Dendritic cell treated with granulocyte-macrophage colony-stimulating factor and Interleukin-4, amounts not matched to agents 40 ng/mL and 50 ng/mL, for 4 days (primary cell): ENCODE measurements around the gene MAK.
A peak's percentile ranks its signal among the peaks of the same experiment; 100 is the strongest.
"Not testable (repeated sequence)": the region's sequence is repeated elsewhere in the genome, so short reads cannot be mapped to it uniquely, and the experiment has no call there.

Source experiments
- H3K27ac Mint-ChIP-seq: one replicate; pipeline ENCODE4 v1.8.0; 2022; ENCODE audit warnings: mild to moderate bottlenecking, mixed read lengths
- H3K27me3 Mint-ChIP-seq: one replicate; pipeline ENCODE4 v1.8.0; 2022; ENCODE audit warnings: mild to moderate bottlenecking, mixed read lengths
- H3K36me3 Mint-ChIP-seq: one replicate; pipeline ENCODE4 v1.8.0; 2022; ENCODE audit warnings: low read depth, mixed read lengths
- H3K4me1 Mint-ChIP-seq: one replicate; pipeline ENCODE4 v1.8.0; 2022; ENCODE audit warnings: low read depth, mixed read lengths
- H3K4me3 Mint-ChIP-seq: one replicate; pipeline ENCODE4 v1.8.0; 2022; ENCODE audit warnings: mild to moderate bottlenecking, moderate library complexity, mixed read lengths
- H3K9me3 Mint-ChIP-seq: one replicate; pipeline ENCODE4 v1.8.0; 2022; ENCODE audit warnings: mixed read lengths
- intact Hi-C: fragments of 100-400 bp; cut with micrococcal nuclease; formaldehyde crosslinking; loops from one replicate; pipeline ENCODE4 v1.15.0; 2022

Gene MAK

DNA sequence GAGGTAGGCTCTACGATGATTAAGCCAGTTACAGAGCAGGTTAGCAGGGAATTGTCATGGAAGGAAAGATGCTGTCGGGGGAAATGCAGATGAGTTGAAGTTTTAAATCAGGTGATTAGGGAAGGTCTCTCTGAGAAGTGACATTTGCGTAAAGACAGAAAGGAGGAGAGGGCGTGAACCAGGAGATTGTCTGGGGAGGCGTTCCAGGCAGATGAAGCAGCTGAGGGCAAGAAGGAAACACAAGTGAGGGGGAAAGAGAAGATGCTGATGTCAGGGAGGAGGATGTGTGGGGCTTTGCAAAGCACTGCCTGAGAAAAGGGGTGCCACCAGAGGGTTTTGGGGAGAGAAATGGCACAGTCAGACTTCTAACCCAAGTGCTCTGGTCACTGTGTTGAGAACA, 93.2 kb downstream of the MAK start:
- H3K4me3 Mint-ChIP-seq, result no peak overlapping the region
- H3K4me1 Mint-ChIP-seq, result peaks cover 24% of the 10 kb centered on the region
- peaks cover 15% of the 10 kb centered on the region for H3K36me3 Mint-ChIP-seq
- H3K27ac Mint-ChIP-seq, result no peak overlapping the region
- no peaks in the 10 kb centered on the region for H3K9me3 Mint-ChIP-seq
- intact Hi-C loops, result no loop called here
- no peaks in the 10 kb centered on the region for H3K27me3 Mint-ChIP-seq

DNA sequence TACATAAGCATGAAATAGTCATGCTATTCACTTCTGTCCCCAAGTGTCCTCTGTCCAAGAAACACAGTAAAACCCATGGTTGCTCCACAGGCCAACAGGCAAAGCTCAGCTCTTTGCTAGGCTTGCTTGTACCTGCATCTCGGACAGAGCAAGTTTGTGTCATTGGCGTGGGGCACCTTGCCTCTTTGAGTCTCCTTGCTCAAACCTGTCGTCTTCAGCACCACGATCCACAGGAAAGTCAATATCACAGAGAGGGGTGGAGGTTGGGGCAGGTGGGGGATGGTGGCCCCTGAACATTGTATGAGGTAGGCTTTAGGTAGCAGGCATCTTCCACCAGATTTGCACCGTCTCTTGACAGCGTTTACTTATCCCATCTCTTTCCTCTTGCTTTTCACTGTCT, 94.8 kb downstream of the MAK start:
- Mint-ChIP-seq H3K4me1 (peaks cover 12% of the 10 kb centered on the region), H3K27ac (no peak overlapping the region), H3K4me3 (no peak overlapping the region), H3K36me3 (peaks cover 7% of the 10 kb centered on the region), H3K9me3 (no peaks in the 10 kb centered on the region), H3K27me3 (no peaks in the 10 kb centered on the region)
- intact Hi-C loops, result no loop called here

DNA sequence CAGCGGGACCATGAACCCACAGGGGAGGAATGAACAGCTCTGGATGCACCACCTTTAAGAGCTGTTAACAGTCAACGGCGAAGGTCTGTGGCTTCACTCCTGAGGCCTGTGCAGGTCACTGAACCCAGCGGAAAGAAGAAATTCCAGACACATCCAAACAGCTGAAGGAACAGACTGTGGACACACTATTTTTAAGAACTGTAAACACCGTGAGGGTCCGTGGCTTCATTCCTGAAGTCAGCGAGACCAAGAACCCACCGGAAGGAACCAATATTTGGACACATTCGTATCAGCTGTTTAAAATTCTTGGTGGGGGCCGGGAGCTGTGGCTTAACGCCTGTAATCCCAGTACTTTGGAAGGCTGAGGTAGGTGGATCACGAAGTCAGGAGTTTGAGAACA, 96.1 kb downstream of the MAK start:
- peaks cover 8% of the 10 kb centered on the region for H3K4me1 Mint-ChIP-seq
- H3K27ac Mint-ChIP-seq, result no peak overlapping the region
- no peaks in the 10 kb centered on the region for H3K27me3 Mint-ChIP-seq
- no peaks in the 10 kb centered on the region for H3K36me3 Mint-ChIP-seq
- H3K4me3 Mint-ChIP-seq, result no peak overlapping the region
- H3K9me3 Mint-ChIP-seq, result no peaks in the 10 kb centered on the region
- intact Hi-C loops, result no loop called here

DNA sequence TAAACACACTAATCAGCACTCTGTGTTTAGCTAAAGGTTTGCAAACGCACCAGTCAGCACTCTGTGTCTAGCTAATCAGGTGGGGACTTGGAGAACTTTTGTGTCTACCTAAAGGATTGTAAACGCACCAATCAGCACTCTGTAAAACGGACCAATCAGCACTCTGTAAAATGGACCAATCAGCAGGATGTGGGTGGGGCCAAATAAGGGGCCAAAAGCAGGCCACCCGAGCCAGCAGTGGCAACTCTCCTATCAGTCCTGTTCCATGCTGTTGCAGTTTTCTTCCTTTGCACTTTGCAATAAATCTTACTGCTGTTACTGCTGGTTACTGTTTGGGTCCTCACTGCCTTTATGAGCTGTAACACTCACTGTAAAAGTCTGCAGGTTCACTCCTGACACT, 96.7 kb downstream of the MAK start:
- H3K27ac Mint-ChIP-seq, H3K36me3 Mint-ChIP-seq, H3K4me3 Mint-ChIP-seq, H3K9me3 Mint-ChIP-seq, H3K27me3 Mint-ChIP-seq, H3K4me1 Mint-ChIP-seq, intact Hi-C loops: not testable (repeated sequence)

DNA sequence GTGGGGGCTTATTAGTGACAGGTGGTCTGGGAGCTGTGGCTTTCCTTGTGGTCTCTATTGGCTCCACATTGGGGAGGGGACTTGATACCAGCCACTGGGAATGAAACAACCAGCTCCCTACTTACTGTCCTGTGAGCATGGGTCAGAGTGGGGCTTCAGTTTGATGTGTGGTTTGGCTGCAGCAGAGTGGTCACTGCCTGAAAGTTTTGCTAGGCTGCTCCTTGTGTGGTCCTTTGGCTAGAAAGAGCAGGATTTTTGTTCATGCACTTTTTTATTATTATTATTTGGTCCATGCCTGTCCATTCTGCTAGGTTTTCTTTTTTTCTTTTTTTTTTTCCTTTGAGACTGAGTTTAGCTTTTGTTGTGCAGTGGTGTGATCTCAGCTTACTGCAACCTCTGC, 98.3 kb downstream of the MAK start:
- H3K27ac Mint-ChIP-seq, result no peak overlapping the region
- no peaks in the 10 kb centered on the region for H3K27me3 Mint-ChIP-seq
- no peaks in the 10 kb centered on the region for H3K36me3 Mint-ChIP-seq
- no peak overlapping the region for H3K4me3 Mint-ChIP-seq
- no peaks in the 10 kb centered on the region for H3K4me1 Mint-ChIP-seq
- H3K9me3 Mint-ChIP-seq, result no peaks in the 10 kb centered on the region
- intact Hi-C loops, result no loop called here

DNA sequence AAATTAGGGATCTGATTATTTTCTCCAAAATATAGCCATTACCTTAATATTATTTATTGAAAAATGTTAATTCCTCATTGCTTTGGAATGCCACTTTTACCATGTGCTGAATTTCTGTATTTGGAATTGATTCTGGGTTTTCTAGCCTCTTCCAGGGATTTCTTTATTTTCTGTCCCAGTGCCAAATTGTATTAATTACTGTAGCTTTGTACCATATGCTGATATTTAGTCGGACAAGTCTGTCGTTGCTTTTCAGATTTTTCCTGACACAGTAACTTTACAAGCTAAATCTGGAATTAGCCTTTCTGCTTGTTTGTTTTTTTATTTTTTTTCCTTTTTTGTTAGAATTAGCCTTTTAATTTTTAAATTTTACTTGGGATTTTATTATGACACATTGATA, 101.6 kb downstream of the MAK start:
- Mint-ChIP-seq H3K4me3 (no peak overlapping the region), H3K9me3 (peaks cover 8% of the 10 kb centered on the region), H3K4me1 (no peaks in the 10 kb centered on the region), H3K27me3 (no peaks in the 10 kb centered on the region), H3K36me3 (peaks cover 18% of the 10 kb centered on the region), H3K27ac (no peak overlapping the region)
- intact Hi-C loops, result no loop called here

DNA sequence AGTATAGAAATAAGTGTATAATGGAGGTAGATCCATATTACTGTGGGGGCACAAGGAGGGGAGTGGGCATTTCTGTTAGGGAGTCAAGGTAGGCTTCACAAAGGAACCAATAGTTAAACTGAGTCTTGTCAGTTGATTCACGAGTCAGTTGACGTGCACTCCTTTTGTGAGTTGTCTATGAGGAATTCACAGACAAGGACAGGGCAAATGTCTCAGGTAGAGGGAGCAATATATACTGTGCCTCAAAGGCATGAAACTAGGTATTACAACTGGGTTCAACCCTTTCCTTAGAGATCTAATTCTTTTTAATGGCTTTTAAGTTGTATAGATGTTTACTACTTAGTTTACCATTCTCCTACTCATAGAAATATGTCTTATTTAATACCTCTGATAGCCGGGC, 104.5 kb downstream of the MAK start:
- Mint-ChIP-seq H3K9me3 (peaks cover 8% of the 10 kb centered on the region), H3K4me3 (no peak overlapping the region), H3K4me1 (peaks cover 13% of the 10 kb centered on the region), H3K27ac (no peak overlapping the region), H3K36me3 (peaks cover 44% of the 10 kb centered on the region), H3K27me3 (no peaks in the 10 kb centered on the region)
- intact Hi-C loops, result no loop called here

DNA sequence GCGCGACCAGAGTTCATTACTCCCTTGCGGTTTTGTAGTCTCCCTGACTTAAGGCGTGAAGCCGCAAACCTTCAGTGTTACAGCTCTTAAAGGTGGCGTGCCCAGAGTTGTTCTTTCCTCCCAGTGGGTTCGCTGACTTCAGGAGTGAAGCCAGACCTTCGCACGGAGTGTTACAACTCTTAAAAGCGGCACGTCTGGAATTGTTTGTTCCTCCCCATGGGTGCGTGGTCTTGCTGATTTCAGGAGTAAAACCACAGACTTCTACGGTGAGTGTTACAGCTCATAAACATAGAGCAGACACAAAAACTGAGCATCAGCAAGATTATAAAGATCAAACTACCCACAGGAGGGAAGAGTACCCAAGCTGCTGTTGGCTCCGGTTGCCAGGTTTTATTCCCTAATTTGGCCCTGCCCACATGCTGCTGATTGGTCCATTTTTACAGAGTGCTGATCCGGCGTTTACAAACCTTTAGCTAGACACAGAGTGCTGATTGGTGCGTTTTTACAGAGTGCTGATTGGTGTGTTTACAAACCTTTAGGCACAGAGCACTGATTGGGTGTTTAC, 105.1 kb downstream of the MAK start:
- Mint-ChIP-seq H3K4me1 (peaks cover 16% of the 10 kb centered on the region), H3K36me3 (peaks cover 50% of the 10 kb centered on the region)

DNA sequence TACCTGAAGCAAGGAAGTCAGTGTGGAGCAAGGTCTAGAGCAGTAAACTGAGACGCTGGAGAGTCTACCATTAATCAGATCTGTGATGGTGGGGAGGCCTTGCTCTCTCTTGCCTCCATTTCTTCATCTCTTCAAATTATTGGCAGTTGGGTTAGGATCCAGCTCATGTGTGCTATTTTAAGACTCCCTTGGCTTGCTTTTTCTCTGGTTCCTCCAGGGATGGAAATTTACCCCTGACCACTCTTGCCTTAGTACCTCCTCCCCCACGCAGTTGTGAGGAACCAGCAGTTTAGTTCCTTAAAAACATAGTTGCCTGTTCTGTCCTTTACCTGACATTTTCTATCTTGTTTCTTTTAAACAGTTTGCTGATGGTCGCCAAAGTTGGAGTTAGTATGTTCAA, 108.1 kb downstream of the MAK start:
- Mint-ChIP-seq H3K4me1 (peaks cover 42% of the 10 kb centered on the region), H3K27me3 (no peaks in the 10 kb centered on the region), H3K27ac (no peak overlapping the region), H3K4me3 (no peak overlapping the region), H3K36me3 (peaks cover 68% of the 10 kb centered on the region), H3K9me3 (peaks cover 8% of the 10 kb centered on the region)
- intact Hi-C loops, result no loop called here

More for the DNA sequence above, 105.1 kb downstream of the MAK start:
- intact Hi-C loops, result no loop called here
- Mint-ChIP-seq H3K4me3 (no peak overlapping the region), H3K9me3 (peaks cover 8% of the 10 kb centered on the region), H3K27ac (no peak overlapping the region), H3K27me3 (no peaks in the 10 kb centered on the region)

DNA sequence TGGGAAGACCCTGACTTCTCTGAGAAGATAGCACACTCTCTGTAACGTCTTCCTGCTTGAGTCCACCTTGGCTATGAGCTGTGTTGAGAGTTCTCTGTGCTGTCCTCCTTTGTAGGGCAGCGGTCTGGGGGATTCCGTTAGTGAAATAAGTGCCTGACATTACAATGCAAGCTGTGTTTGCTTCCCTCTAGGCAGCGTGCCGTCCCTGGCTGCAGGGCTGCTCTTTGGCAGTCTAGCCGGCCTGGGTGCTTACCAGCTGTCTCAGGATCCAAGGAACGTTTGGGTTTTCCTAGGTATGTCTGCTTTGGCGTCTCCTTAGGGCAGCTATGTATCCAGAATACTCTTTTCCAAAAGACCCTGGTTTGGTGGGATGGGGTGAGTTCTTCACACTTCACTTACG, 112.6 kb downstream of the MAK start:
- peaks cover 59% of the 10 kb centered on the region for H3K36me3 Mint-ChIP-seq
- H3K27ac Mint-ChIP-seq, result no peak overlapping the region
- intact Hi-C loops, result no loop called here
- no peaks in the 10 kb centered on the region for H3K9me3 Mint-ChIP-seq
- peaks cover 71% of the 10 kb centered on the region for H3K4me1 Mint-ChIP-seq
- H3K27me3 Mint-ChIP-seq, result no peaks in the 10 kb centered on the region
- no peak overlapping the region for H3K4me3 Mint-ChIP-seq

DNA sequence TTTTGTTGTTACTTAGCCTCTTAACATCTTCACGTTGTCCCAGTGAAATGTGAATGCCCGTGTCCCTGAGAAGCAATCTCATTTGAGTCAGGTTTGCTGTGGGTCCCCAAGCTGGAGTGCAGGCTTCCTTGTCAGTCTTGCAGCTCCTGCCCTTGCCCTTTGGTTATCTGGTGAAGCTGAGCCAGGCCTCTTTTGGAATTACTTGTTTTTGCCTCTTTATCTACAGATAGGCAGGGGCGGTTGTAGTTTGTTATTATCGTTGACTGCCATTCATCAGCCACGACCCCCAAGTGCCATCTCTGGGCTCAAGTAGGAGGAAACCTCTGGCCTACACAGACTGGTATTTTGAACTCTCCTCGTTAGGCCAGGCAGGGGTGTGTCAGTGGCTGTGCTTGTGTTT, 113.3 kb downstream of the MAK start:
- Mint-ChIP-seq H3K9me3 (no peaks in the 10 kb centered on the region), H3K27me3 (no peaks in the 10 kb centered on the region), H3K4me1 (peaks cover 65% of the 10 kb centered on the region), H3K4me3 (no peak overlapping the region), H3K27ac (no peak overlapping the region), H3K36me3 (peaks cover 57% of the 10 kb centered on the region)
- intact Hi-C loops, result no loop called here

DNA sequence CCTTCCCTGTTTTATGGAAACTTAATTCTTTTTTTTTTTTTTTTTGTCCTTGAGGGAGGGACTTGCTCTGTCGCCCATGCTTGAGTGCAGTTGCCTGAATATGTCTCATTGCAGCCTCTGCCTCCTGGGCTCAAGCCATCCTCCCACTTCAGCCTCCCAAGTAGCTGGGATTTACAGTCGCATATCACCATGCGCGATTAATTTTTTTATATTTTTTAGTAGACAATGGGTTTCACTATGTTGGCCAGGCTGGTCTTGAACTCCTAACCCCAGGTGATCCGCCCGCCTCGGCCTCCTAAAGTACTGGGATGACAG, 114.8 kb downstream of the MAK start:
- peaks cover 58% of the 10 kb centered on the region for H3K4me1 Mint-ChIP-seq
- H3K27ac Mint-ChIP-seq, result peak overlapping the region; percentile 97
- peak overlapping the region; percentile 93 for H3K4me3 Mint-ChIP-seq
- intact Hi-C loops, result loop anchor here (1.0 kb wide), 1 partner anchor 24 kb away; the partner anchor contains the start of gene TMEM14B
- H3K27me3 Mint-ChIP-seq, result no peaks in the 10 kb centered on the region
- H3K9me3 Mint-ChIP-seq, result peaks cover 10% of the 10 kb centered on the region
- H3K36me3 Mint-ChIP-seq, result peaks cover 44% of the 10 kb centered on the region

DNA sequence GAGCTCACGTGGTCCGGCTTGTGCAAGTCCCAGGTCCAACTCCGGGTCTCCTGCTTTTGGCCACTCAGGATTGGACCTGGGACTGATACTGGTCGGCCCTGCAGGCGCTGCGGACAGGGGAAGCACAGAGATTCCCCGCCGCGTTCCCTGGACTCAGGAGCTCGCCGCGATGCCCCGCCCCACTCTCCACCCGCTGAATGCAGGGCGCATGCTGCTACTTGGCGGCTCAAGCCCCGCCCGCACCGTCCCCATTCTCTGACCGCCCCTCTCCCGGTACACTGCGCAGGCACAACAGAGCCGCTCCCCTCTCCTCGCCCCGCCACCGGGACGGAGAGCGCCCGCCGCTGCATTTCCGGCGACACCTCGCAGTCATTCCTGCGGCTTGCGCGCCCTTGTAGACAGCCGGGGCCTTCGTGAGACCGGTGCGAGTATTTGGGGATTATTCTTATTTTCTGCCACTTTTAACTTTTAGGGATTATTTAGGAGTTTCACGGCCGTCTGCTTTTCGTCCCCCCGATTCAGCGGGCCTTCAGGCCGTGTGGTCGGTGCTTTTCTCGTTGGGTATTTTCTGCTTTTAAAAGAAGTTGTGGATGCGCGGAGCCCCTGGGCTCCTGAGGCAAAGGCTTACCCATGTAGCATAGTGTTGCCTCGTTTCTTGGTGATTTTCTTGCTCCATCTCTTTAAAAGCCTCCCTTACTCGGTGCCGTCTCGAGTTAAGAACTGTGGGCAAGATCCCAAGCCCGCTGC, 115.3 kb downstream of the MAK start, which contains the start of gene TMEM14C:
Gene TMEM14C (plus strand): TSS at position 251 of the 747 bp plus-strand sequence. CDS start 1,544 bp downstream, outside the sequence.
- peaks cover 39% of the 10 kb centered on the region for H3K36me3 Mint-ChIP-seq
- peak within 1 kb of the TSS; percentile 97 for H3K27ac Mint-ChIP-seq
- peaks cover 16% of the 10 kb centered on the region for H3K9me3 Mint-ChIP-seq
- H3K27me3 Mint-ChIP-seq, result no peaks in the 10 kb centered on the region
- peaks cover 53% of the 10 kb centered on the region for H3K4me1 Mint-ChIP-seq
- intact Hi-C loops, result loop anchor here (1.0 kb wide), 1 partner anchor 24 kb away; the partner anchor contains the start of gene TMEM14B
- H3K4me3 Mint-ChIP-seq, result peak within 1 kb of the TSS; percentile 93

DNA sequence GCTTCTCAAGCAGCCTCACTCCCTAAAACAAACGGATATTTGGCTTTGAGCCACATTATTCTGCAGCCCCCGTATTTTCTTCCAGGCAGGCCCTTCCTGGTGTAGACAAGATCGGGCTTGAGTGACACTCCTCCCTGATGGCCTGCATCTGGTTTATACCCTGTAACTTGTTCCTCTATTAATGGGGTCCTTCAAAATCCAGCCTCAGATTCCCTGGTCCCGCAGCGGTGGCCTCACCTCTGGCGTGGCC, 115.8 kb downstream of the MAK start:
- Mint-ChIP-seq H3K27ac (peak overlapping the region; percentile 97), H3K27me3 (no peaks in the 10 kb centered on the region), H3K36me3 (peaks cover 34% of the 10 kb centered on the region), H3K4me3 (peak overlapping the region; percentile 93), H3K9me3 (peaks cover 21% of the 10 kb centered on the region), H3K4me1 (peaks cover 48% of the 10 kb centered on the region)
- intact Hi-C loops, result no loop called here
